ENCODE data around the gene PCDHA10.
"Not testable (repeated sequence)": the region's sequence is repeated elsewhere in the genome, so short reads cannot be mapped to it uniquely, and the experiment has no call there.

PCDHA10 gene
- long read RNA-seq: 0 reads

DNA sequence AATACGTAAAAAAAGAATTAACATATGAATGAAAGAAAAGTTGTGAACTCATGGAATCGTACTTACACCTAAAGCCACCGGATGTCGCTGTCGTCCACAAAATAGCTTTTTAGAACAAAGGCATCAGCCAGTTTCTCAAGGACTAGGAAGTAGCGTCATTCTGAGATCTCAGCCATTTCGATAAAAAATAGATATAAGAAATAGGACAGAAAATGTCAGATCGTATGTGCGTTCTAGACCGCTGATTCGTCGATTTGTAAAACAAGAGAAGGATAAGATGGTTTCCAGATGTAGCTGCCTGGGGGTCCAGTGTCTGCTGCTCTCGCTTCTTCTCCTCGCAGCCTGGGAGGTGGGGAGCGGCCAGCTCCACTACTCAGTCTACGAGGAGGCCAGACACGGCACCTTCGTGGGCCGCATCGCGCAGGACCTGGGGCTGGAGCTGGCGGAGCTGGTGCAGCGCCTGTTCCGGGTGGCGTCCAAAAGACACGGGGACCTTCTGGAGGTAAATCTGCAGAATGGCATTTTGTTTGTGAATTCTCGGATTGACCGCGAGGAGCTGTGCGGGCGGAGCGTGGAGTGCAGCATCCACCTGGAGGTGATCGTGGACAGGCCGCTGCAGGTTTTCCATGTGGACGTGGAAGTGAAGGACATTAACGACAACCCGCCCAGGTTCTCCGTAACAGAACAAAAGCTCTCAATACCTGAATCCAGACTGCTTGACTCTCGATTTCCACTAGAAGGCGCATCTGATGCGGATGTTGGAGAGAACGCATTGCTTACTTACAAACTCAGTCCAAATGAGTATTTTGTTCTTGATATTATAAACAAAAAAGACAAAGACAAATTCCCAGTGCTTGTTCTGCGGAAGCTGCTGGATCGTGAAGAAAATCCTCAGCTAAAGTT is at the start of gene PCDHA10:
Gene PCDHA10, plus strand, starts transcription at position 126 of the 903 bp plus-strand sequence. Its CDS starts 152 bp downstream, at position 278.
- Histone ChIP-seq H3K27me3 (ENCODE audit: insufficient read depth, poor library complexity, severe bottlenecking) (no peaks in the 10 kb centered on the region), H3K4me3 (replicated peaks; ENCODE audit: insufficient read depth, low read length) (no peak within 1 kb of the TSS), H3K27ac (replicated peaks) (no peak within 1 kb of the TSS)
- DNase-seq (ENCODE audit: low read depth in 1 of 2, low spot score in 1 of 2): no peak
- TF ChIP-seq, protein P1, sequence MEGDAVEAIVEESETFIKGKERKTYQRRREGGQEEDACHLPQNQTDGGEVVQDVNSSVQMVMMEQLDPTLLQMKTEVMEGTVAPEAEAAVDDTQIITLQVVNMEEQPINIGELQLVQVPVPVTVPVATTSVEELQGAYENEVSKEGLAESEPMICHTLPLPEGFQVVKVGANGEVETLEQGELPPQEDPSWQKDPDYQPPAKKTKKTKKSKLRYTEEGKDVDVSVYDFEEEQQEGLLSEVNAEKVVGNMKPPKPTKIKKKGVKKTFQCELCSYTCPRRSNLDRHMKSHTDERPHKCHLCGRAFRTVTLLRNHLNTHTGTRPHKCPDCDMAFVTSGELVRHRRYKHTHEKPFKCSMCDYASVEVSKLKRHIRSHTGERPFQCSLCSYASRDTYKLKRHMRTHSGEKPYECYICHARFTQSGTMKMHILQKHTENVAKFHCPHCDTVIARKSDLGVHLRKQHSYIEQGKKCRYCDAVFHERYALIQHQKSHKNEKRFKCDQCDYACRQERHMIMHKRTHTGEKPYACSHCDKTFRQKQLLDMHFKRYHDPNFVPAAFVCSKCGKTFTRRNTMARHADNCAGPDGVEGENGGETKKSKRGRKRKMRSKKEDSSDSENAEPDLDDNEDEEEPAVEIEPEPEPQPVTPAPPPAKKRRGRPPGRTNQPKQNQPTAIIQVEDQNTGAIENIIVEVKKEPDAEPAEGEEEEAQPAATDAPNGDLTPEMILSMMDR (IDR thresholded peaks at IDR 0.05; ENCODE audit: insufficient read depth, low read length): no peak
- TF ChIP-seq REST (IDR thresholded peaks at IDR 0.05; ENCODE audit: insufficient replicate concordance, low read depth): no peak
- TF ChIP-seq SPI1 (IDR thresholded peaks at IDR 0.05; ENCODE audit: borderline replicate concordance, low read depth): no peak
- no peak for TF ChIP-seq POLR2AphosphoS5 (IDR thresholded peaks at IDR 0.05; ENCODE audit: low read depth)
- no peak for TF ChIP-seq GABPA (IDR thresholded peaks at IDR 0.05; ENCODE audit: low read depth)

DNA sequence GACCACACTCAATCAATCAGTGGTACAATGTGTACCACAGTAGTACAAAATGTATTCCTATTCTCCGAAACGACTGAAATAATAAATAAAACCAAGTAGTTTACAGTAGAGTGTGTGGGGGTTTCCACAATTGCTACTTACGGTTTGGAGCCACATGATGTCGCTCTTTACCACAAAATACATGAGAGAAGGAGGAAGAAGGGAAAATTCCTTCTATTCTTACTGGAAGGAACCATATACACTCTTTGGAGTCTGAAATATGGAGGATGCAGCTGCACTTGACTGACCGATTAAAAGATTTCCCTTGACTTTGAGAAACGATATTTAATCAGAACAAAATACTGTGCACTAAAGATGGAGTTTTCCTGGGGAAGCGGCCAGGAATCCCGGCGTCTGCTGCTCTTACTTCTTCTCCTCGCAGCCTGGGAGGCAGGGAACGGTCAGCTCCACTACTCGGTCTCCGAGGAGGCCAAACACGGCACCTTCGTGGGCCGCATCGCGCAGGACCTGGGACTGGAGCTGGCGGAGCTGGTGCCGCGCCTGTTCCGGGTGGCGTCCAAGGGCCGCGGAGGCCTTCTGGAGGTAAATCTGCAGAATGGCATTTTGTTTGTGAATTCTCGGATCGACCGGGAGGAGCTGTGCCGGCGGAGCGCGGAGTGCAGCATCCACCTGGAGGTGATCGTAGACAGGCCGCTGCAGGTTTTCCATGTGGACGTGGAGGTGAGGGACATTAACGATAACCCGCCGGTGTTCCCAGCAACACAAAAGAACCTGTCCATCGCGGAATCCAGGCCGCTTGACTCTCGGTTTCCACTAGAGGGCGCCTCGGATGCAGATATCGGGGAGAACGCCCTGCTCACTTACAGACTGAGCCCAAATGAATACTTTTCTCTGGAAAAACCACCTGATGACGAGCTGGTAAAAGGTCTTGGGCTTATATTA is 48.6 kb upstream of the PCDHA10 start, which contains the start of gene PCDHA4:
Gene PCDHA4, plus strand, starts transcription at position 235 of the 942 bp plus-strand sequence.
- H3K27me3 ChIP-seq (ENCODE audit: insufficient read depth, poor library complexity, severe bottlenecking): no peaks in the 10 kb centered on the region
- H3K27ac ChIP-seq (replicated peaks): no peak within 1 kb of the TSS
- DNase-seq (ENCODE audit: low read depth in 1 of 2, low spot score in 1 of 2): no peak
- TF ChIP-seq POLR2AphosphoS5 (IDR thresholded peaks at IDR 0.05; ENCODE audit: low read depth): no peak
- TF ChIP-seq, protein P1 (IDR thresholded peaks at IDR 0.05; ENCODE audit: insufficient read depth, low read length): peak; percentile 3
- H3K4me3 ChIP-seq (replicated peaks; ENCODE audit: insufficient read depth, low read length): no peak within 1 kb of the TSS

DNA sequence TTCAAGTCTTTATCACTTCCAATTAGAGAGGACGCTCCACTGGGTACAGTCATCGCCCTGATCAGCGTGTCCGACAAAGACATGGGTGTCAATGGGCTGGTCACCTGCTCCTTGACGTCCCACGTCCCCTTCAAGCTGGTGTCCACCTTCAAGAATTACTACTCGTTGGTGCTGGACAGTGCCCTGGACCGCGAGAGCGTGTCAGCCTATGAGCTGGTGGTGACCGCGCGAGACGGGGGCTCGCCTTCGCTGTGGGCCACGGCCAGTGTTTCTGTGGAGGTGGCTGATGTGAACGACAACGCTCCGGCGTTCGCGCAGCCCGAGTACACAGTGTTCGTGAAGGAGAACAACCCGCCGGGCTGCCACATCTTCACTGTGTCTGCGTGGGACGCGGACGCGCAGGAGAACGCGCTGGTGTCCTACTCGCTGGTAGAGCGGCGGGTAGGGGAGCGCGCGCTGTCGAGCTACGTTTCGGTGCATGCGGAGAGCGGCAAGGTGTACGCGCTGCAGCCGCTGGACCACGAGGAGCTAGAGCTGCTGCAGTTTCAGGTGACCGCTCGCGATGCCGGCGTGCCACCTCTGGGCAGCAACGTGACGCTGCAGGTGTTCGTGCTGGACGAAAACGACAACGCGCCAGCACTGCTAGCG is 47.3 kb upstream of the PCDHA10 start:
- DNase-seq (ENCODE audit: low read depth in 1 of 2, low spot score in 1 of 2); H3K27ac ChIP-seq (replicated peaks); H3K27me3 ChIP-seq (ENCODE audit: insufficient read depth, poor library complexity, severe bottlenecking); H3K4me3 ChIP-seq (replicated peaks; ENCODE audit: insufficient read depth, low read length): not testable (repeated sequence)

GRCh38 chr5:140808889-140809291 is 46.8 kb upstream of the PCDHA10 start:
- TF ChIP-seq POLR2AphosphoS5 (IDR thresholded peaks at IDR 0.05; ENCODE audit: low read depth): no peak
- no peak for TF ChIP-seq SPI1 (IDR thresholded peaks at IDR 0.05; ENCODE audit: borderline replicate concordance, low read depth)
- TF ChIP-seq GABPA (IDR thresholded peaks at IDR 0.05; ENCODE audit: low read depth): no peak
- TF ChIP-seq, protein P1 (IDR thresholded peaks at IDR 0.05; ENCODE audit: insufficient read depth, low read length): no peak
- no peak for TF ChIP-seq REST (IDR thresholded peaks at IDR 0.05; ENCODE audit: insufficient replicate concordance, low read depth)
- H3K4me3 ChIP-seq (replicated peaks; ENCODE audit: insufficient read depth, low read length): no peak overlapping the region
- DNase-seq (ENCODE audit: low read depth in 1 of 2, low spot score in 1 of 2): no peak
- H3K27me3 ChIP-seq (ENCODE audit: insufficient read depth, poor library complexity, severe bottlenecking): no peaks in the 10 kb centered on the region
- no peak overlapping the region for H3K27ac ChIP-seq (replicated peaks)

All from HL-60 (cell line).